Liver (tissue), 3 donors: ENCODE measurements around the gene TMEM131.

Source experiments
- ATF3 ChIP-seq: IDR thresholded peaks from 2 replicates; pipeline ENCODE4 v1.6.1; 2016; ENCODE audit warnings: antibody characterized with exemption
- FOXA1 ChIP-seq: IDR thresholded peaks from 2 replicates; pipeline ENCODE4 v1.6.1; 2016; ENCODE audit warnings: antibody characterized with exemption
- FOXA2 ChIP-seq: IDR thresholded peaks from 2 replicates; pipeline ENCODE4 v1.6.1; 2016; ENCODE audit warnings: antibody characterized with exemption
- GABPA ChIP-seq, 2 donors: IDR thresholded peaks in 1 of 2; conservative IDR thresholded peaks in 1 of 2; 2 replicates each; pipeline ENCODE4 v1.6.1; 2016; ENCODE audit warnings: antibody characterized with exemption in 2 of 2, mild to moderate bottlenecking in 1 of 2, moderate library complexity in 1 of 2
- JUND ChIP-seq, 2 donors: IDR thresholded peaks; 2 replicates each; pipeline ENCODE4 v1.6.1; 2016; ENCODE audit warnings: antibody characterized with exemption in 2 of 2
- RAD21 ChIP-seq, 2 donors: IDR thresholded peaks; 2 replicates each; pipeline ENCODE4 v1.6.1; 2016; ENCODE audit warnings: antibody characterized with exemption in 2 of 2, mild to moderate bottlenecking in 2 of 2
- REST ChIP-seq: IDR thresholded peaks from 2 replicates; pipeline ENCODE4 v1.6.1; 2016; ENCODE audit warnings: antibody characterized with exemption, mild to moderate bottlenecking
- SP1 ChIP-seq: IDR thresholded peaks from 2 replicates; pipeline ENCODE4 v1.6.1; 2018; ENCODE audit warnings: antibody characterized with exemption, mild to moderate bottlenecking
- TAF1 ChIP-seq: conservative IDR thresholded peaks from 2 replicates; pipeline ENCODE4 v1.6.1; 2016; ENCODE audit warnings: antibody characterized with exemption, mild to moderate bottlenecking
- YY1 ChIP-seq: IDR thresholded peaks from 2 replicates; pipeline ENCODE4 v1.6.1; 2016; ENCODE audit warnings: antibody characterized with exemption, mild to moderate bottlenecking
- ZBTB33 ChIP-seq: IDR thresholded peaks from 2 replicates; pipeline ENCODE4 v1.6.1; 2016; ENCODE audit warnings: antibody characterized with exemption
- TF ChIP-seq, protein P1 (sequence below): fragments of 150-350 bp; IDR thresholded peaks from 2 replicates; pipeline ENCODE4 v1.5.1; 2017; ENCODE audit warnings: improper control_type of control experiment, low read depth, low read length; ENCODE audit not compliant: missing input control
- TF ChIP-seq, protein P2 (sequence below): IDR thresholded peaks from 2 replicates; pipeline ENCODE4 v1.6.1; 2016; ENCODE audit warnings: antibody characterized with exemption
- donor health status: healthy.
- donor health status: healthy.

DNA sequence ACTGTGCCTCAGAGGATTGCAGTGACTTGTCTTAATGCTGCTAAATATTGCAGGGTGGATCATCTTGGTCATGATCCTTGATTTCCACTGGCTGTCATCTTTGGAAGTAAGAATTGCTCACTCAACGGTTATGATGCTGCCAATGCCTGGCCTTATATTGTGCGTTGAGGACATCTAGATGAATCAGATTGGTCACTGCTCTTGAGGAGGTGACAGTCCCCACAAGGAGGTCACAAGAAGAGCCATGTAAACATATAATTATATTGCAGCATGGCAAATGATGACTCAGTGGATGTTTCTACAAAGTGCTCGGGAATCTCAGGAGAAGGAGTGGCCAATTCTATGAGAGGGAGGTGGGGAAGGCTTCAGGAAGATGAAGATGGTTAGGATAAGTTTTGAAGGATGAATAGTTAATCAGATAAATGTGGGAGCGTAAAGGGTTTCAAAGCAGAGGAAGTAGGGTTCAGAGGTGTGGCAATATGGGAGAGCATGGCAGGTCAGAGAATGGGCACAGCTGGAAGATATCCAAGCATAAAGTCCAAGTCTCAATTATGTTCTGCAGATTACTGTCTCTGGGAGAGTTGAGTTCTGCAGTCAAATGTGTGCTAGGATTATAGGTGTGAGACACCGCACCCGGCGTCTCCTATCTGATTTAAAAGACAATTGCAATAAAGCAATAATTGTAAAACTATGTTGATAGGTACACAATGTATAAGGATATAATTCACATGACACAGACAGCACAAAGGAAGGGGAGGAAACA is 21.3 kb upstream of the TMEM131 start:
- TF ChIP-seq REST = no peak
- TF ChIP-seq FOXA1 = no peak
- TF ChIP-seq FOXA2 = no peak
- TF ChIP-seq, protein P1, sequence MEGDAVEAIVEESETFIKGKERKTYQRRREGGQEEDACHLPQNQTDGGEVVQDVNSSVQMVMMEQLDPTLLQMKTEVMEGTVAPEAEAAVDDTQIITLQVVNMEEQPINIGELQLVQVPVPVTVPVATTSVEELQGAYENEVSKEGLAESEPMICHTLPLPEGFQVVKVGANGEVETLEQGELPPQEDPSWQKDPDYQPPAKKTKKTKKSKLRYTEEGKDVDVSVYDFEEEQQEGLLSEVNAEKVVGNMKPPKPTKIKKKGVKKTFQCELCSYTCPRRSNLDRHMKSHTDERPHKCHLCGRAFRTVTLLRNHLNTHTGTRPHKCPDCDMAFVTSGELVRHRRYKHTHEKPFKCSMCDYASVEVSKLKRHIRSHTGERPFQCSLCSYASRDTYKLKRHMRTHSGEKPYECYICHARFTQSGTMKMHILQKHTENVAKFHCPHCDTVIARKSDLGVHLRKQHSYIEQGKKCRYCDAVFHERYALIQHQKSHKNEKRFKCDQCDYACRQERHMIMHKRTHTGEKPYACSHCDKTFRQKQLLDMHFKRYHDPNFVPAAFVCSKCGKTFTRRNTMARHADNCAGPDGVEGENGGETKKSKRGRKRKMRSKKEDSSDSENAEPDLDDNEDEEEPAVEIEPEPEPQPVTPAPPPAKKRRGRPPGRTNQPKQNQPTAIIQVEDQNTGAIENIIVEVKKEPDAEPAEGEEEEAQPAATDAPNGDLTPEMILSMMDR = no peak
- no peak for TF ChIP-seq JUND (IDR thresholded peaks at IDR 0.05)
- no peak for TF ChIP-seq TAF1
- TF ChIP-seq YY1 = no peak
- no peak for TF ChIP-seq GABPA (IDR thresholded peaks at IDR 0.05 in 1 of 2, conservative IDR thresholded peaks at IDR 0.05 in 1 of 2)
- no peak for TF ChIP-seq ATF3
- TF ChIP-seq RAD21 (IDR thresholded peaks at IDR 0.05) = no peak
- TF ChIP-seq, protein P2, sequence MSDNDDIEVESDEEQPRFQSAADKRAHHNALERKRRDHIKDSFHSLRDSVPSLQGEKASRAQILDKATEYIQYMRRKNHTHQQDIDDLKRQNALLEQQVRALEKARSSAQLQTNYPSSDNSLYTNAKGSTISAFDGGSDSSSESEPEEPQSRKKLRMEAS = no peak
- TF ChIP-seq SP1 = no peak
- no peak for TF ChIP-seq ZBTB33
